Trophoblast cell (in vitro differentiated cells and primary cell): ENCODE data around the gene CD80.
A peak's percentile ranks its signal among the peaks of the same experiment; 100 is the strongest.

Experiments used
- DNase-seq, 2 donors: peaks; one replicate each; pipeline ENCODE4 v3.0.0-alpha.2; 2016
- H2AFZ ChIP-seq: 2 replicates; pipeline ENCODE4 v1.6.1; 2013; ENCODE audit warnings: low read length, moderate library complexity, mild to moderate bottlenecking; ENCODE audit not compliant: insufficient read depth, poor library complexity
- H2AK5ac ChIP-seq: 2 replicates; pipeline ENCODE4 v1.6.1; 2013; ENCODE audit warnings: mild to moderate bottlenecking, low read length
- H2BK120ac ChIP-seq: 2 replicates; pipeline ENCODE4 v1.6.1; 2013; ENCODE audit warnings: low read length, mild to moderate bottlenecking, moderate library complexity; ENCODE audit not compliant: insufficient read depth, poor library complexity
- H2BK12ac ChIP-seq: 2 replicates; pipeline ENCODE4 v1.6.1; 2013; ENCODE audit warnings: mild to moderate bottlenecking, low read length, moderate library complexity
- H2BK5ac ChIP-seq: 2 replicates; pipeline ENCODE4 v1.6.1; 2013; ENCODE audit warnings: low read length, low read depth, moderate library complexity, mild to moderate bottlenecking; ENCODE audit not compliant: poor library complexity
- H3K14ac ChIP-seq: 2 replicates; pipeline ENCODE4 v1.6.1; 2013; ENCODE audit warnings: mild to moderate bottlenecking, low read length
- H3K18ac ChIP-seq: 2 replicates; pipeline ENCODE4 v1.6.1; 2013; ENCODE audit warnings: mild to moderate bottlenecking, low read length
- H3K23ac ChIP-seq: 2 replicates; pipeline ENCODE4 v1.6.1; 2013; ENCODE audit warnings: low read length
- H3K27ac ChIP-seq: 2 replicates; pipeline ENCODE4 v1.5.1; 2013; ENCODE audit warnings: low read depth, mild to moderate bottlenecking, inconsistent platforms, low read length, moderate library complexity
- H3K27me3 ChIP-seq: 2 replicates; pipeline ENCODE4 v1.6.1; 2013; ENCODE audit warnings: inconsistent platforms, mild to moderate bottlenecking, low read length, moderate library complexity; ENCODE audit not compliant: insufficient read depth
- H3K36me3 ChIP-seq, 2 experiments: 1 replicate in 1 of 2; 2 replicates in 1 of 2; pipeline ENCODE4 v1.6.1; 2013; ENCODE audit warnings: low read length in 2 of 2, mild to moderate bottlenecking in 2 of 2, moderate library complexity in 1 of 2; ENCODE audit not compliant: insufficient read depth in 2 of 2, control insufficient read depth in 1 of 2
- H3K4ac ChIP-seq: 2 replicates; pipeline ENCODE4 v1.6.1; 2013; ENCODE audit warnings: low read depth, mild to moderate bottlenecking, low read length, moderate library complexity
- H3K4me1 ChIP-seq, 2 experiments: 1 replicate in 1 of 2; 2 replicates in 1 of 2; pipeline ENCODE4 v1.6.1; 2013; ENCODE audit warnings: low read length in 2 of 2, mild to moderate bottlenecking in 2 of 2, moderate library complexity in 1 of 2; ENCODE audit not compliant: insufficient read depth in 2 of 2, control insufficient read depth in 1 of 2
- H3K4me2 ChIP-seq: 2 replicates; pipeline ENCODE4 v1.6.1; 2013; ENCODE audit warnings: inconsistent platforms, mild to moderate bottlenecking, low read length, moderate library complexity
- H3K4me3 ChIP-seq: 2 replicates; pipeline ENCODE4 v1.5.1; 2013; ENCODE audit warnings: mild to moderate bottlenecking, low read depth, low read length, inconsistent platforms
- H3K79me1 ChIP-seq: one replicate; pipeline ENCODE4 v1.6.1; 2013; ENCODE audit warnings: low read length
- H3K79me2 ChIP-seq: 2 replicates; pipeline ENCODE4 v1.6.1; 2013; ENCODE audit warnings: low read length, mild to moderate bottlenecking; ENCODE audit not compliant: control insufficient read depth, insufficient read depth, poor library complexity
- H3K9ac ChIP-seq: 2 replicates; pipeline ENCODE4 v1.6.1; 2013; ENCODE audit warnings: mild to moderate bottlenecking, low read length
- H3K9me3 ChIP-seq: 2 replicates; pipeline ENCODE4 v1.6.1; 2013; ENCODE audit warnings: low read depth, mild to moderate bottlenecking, control low read depth, inconsistent platforms, low read length; ENCODE audit not compliant: insufficient read depth
- H4K12ac ChIP-seq: 2 replicates; pipeline ENCODE4 v1.6.1; 2013; ENCODE audit warnings: low read depth, mild to moderate bottlenecking, low read length, moderate library complexity
- H4K8ac ChIP-seq: 2 replicates; pipeline ENCODE4 v1.6.1; 2013; ENCODE audit warnings: low read depth, mild to moderate bottlenecking, low read length, moderate library complexity
- H4K91ac ChIP-seq: one replicate; pipeline ENCODE4 v1.6.1; 2013; ENCODE audit warnings: low read depth, mild to moderate bottlenecking, low read length, moderate library complexity
- WGBS: extraction: QIAGEN DNeasy Blood & Tissue Kit; methylation state at CpG from one replicate; pipeline ENCODE4 v1.1.7; 2013; ENCODE audit warnings: missing lambda C conversion rate; ENCODE audit not compliant: insufficient read length, insufficient coverage; ENCODE audit errors: extremely low coverage; 5-methylcytosine and 5-hydroxymethylcytosine counted together

CD80 gene

DNA sequence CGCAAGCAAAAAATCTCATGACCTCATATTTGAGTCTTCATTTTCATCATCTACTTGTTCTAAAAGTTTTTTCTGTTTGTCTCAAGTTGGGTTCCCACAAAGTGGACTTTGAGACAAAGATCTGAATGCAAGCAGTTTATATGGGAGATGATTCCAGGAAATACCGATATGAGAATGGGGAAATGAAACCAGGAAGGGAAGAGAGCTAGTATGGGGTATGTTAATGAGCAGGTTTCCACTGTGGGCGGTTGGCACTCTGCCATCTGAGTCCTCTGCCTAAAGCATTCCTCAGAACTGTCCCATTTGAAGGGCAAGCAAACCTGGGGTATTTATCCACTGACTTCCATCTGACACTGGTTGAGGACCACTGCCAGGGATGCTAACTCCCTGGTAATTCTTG, 28.7 kb upstream of the CD80 start:
- no peak overlapping the region for H2BK120ac ChIP-seq
- H3K23ac ChIP-seq = no peak overlapping the region
- H3K4ac ChIP-seq = no peak overlapping the region
- peak in 1 of 2 donors; percentile 53 for DNase-seq
- no peaks in the 10 kb centered on the region for H3K4me1 ChIP-seq
- no peak overlapping the region for H3K18ac ChIP-seq
- no peak overlapping the region for H2BK12ac ChIP-seq
- H3K4me3 ChIP-seq = no peak overlapping the region
- H3K9ac ChIP-seq = no peak overlapping the region
- no peaks in the 10 kb centered on the region for H3K36me3 ChIP-seq
- H4K8ac ChIP-seq = no peak overlapping the region
- no CpG with 5 or more reads among the region's 3 CpGs for WGBS
- no peak overlapping the region for H3K27ac ChIP-seq
- H2BK5ac ChIP-seq = no peak overlapping the region
- no peaks in the 10 kb centered on the region for H3K27me3 ChIP-seq
- no peak overlapping the region for H4K91ac ChIP-seq
- no peak overlapping the region for H2AFZ ChIP-seq
- H2AK5ac ChIP-seq = no peak overlapping the region
- H3K4me2 ChIP-seq = no peak overlapping the region
- no peaks in the 10 kb centered on the region for H3K79me2 ChIP-seq
- no peak overlapping the region for H3K14ac ChIP-seq
- H4K12ac ChIP-seq = no peak overlapping the region
- H3K79me1 ChIP-seq = no peaks in the 10 kb centered on the region
- H3K9me3 ChIP-seq = no peaks in the 10 kb centered on the region

- Histone ChIP-seq H4K12ac (no peak overlapping the region), H3K4me2 (no peak overlapping the region), H3K79me1 (no peaks in the 10 kb centered on the region), H2AFZ (no peak overlapping the region), H3K4ac (no peak overlapping the region), H2BK12ac (no peak overlapping the region), H3K79me2 (no peaks in the 10 kb centered on the region), H3K36me3 (no peaks in the 10 kb centered on the region), H3K4me3 (no peak overlapping the region), H3K18ac (no peak overlapping the region), H3K23ac (no peak overlapping the region), H3K27me3 (no peaks in the 10 kb centered on the region), H4K8ac (no peak overlapping the region), H3K14ac (no peak overlapping the region), H2BK5ac (no peak overlapping the region), H2AK5ac (no peak overlapping the region), H3K4me1 (no peaks in the 10 kb centered on the region), H3K27ac (no peak overlapping the region), H3K9ac (no peak overlapping the region), H2BK120ac (no peak overlapping the region), H3K9me3 (no peaks in the 10 kb centered on the region), H4K91ac (no peak overlapping the region)
- peak; percentile 56 to 80 for DNase-seq
- no CpG with 5 or more reads among the region's 3 CpGs for WGBS
These were observed 27.3 kb upstream of the CD80 start for GRCh38 chr3:119586733-119587172.

DNA sequence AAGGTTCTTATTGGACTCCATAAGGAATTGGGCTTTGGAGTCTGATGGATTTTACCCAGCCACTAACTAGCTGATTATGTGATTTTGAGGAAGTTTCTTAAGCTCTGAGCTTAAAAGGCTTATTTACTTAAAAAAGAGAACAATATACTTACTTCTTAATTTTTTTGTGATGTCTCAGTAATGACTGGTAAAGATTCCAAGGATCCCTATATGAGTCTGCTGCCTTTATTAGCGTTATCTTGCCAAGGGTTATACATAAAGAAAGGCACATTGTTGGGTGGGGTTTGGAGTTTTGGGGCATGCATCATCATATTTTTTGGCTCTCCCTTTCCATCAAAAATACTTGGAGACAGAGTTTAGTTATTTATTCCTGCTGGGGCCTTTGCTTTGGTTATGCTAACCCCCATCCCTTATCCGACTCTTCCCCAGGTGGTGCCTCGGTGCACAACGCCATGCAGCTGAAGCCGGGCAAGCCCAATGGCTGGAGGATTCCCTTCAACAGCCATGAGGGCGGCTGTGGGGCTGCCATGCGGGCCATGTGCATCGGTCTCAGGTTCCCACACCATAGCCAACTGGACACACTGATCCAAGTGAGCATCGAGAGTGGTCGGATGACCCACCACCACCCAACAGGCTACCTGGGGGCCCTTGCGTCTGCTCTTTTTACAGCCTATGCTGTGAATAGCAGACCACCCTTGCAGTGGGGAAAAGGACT, 26.6 kb upstream of the CD80 start:
- Histone ChIP-seq H3K23ac (no peak overlapping the region), H2BK12ac (no peak overlapping the region), H2AFZ (no peak overlapping the region), H3K4me2 (no peak overlapping the region), H3K9ac (no peak overlapping the region), H2BK5ac (no peak overlapping the region), H4K8ac (no peak overlapping the region), H3K27ac (no peak overlapping the region), H3K4ac (no peak overlapping the region), H3K4me3 (no peak overlapping the region), H3K79me1 (no peaks in the 10 kb centered on the region), H3K4me1 (no peaks in the 10 kb centered on the region), H3K79me2 (no peaks in the 10 kb centered on the region), H3K27me3 (no peaks in the 10 kb centered on the region), H2BK120ac (no peak overlapping the region), H3K14ac (no peak overlapping the region), H4K12ac (no peak overlapping the region), H2AK5ac (no peak overlapping the region), H3K9me3 (no peaks in the 10 kb centered on the region), H3K36me3 (no peaks in the 10 kb centered on the region), H3K18ac (no peak overlapping the region), H4K91ac (no peak overlapping the region)
- DNase-seq = peak in 1 of 2 donors; percentile 59
- WGBS = no CpG with 5 or more reads among the region's 11 CpGs

- Histone ChIP-seq H2AFZ (no peak overlapping the region), H3K27ac (no peak overlapping the region), H3K4me1 (peaks cover 0 to 2% of the 10 kb centered on the region in 2 experiments), H3K79me2 (peaks cover under 1% of the 10 kb centered on the region), H3K79me1 (peaks cover under 1% of the 10 kb centered on the region), H3K36me3 (no peaks in the 10 kb centered on the region), H3K9ac (no peak overlapping the region), H4K91ac (no peak overlapping the region), H4K12ac (no peak overlapping the region), H3K23ac (no peak overlapping the region), H4K8ac (no peak overlapping the region), H3K4ac (no peak overlapping the region), H2AK5ac (no peak overlapping the region), H2BK120ac (no peak overlapping the region), H3K4me2 (no peak overlapping the region), H2BK12ac (no peak overlapping the region), H3K27me3 (no peaks in the 10 kb centered on the region), H2BK5ac (no peak overlapping the region), H3K4me3 (no peak overlapping the region), H3K9me3 (no peaks in the 10 kb centered on the region), H3K14ac (no peak overlapping the region), H3K18ac (no peak overlapping the region)
- no CpG with 5 or more reads among the region's 10 CpGs for WGBS
- peak in 1 of 2 donors; percentile 38 for DNase-seq
These were observed 25.8 kb upstream of the CD80 start for GRCh38 chr3:119585208-119585607.
